ENCODE measurements around the gene STAMBPL1. TPM values are rescaled to one million over a fixed set of nuclear protein-coding genes. Genes with fewer than 3 reads are reported as not detected.

Gene STAMBPL1
- total RNA-seq, 1 experiment from 2014 or later, result 0.54 TPM

GRCh38 chr10:88919041-88919440 is 39.0 kb downstream of the STAMBPL1 start:
- intact Hi-C loops (cut with micrococcal nuclease; ENCODE audit: unreplicated experiment), result no loop called here
- no peak overlapping the region for H3K4me3 ChIP-seq (ENCODE audit: low read depth, low read length)
- no TSS peak for BruUV-seq (replicated peaks)
- no peaks in the 10 kb centered on the region for H3K27me3 Mint-ChIP-seq (ENCODE audit: insufficient read depth, unreplicated experiment)
- H3K36me3 Mint-ChIP-seq (ENCODE audit: insufficient read depth, unreplicated experiment), result no peaks in the 10 kb centered on the region
- no peaks in the 10 kb centered on the region for H3K9me3 Mint-ChIP-seq (ENCODE audit: unreplicated experiment)
- H3K4me1 Mint-ChIP-seq (ENCODE audit: low read depth, unreplicated experiment), result no peaks in the 10 kb centered on the region
- H3K27ac Mint-ChIP-seq (ENCODE audit: unreplicated experiment), result no peak overlapping the region
- H3K27me3 ChIP-seq (replicated peaks; ENCODE audit: control insufficient read depth, insufficient read depth, low read length), result no peaks in the 10 kb centered on the region
- DNase-seq, result no peak
- H3K4me3 Mint-ChIP-seq (ENCODE audit: unreplicated experiment), result no peak overlapping the region
- CTCF ChIA-PET, result no interaction called here
- no peaks in the 10 kb centered on the region for H3K36me3 ChIP-seq (ENCODE audit: control insufficient read depth, insufficient read depth, low read length)
- POLR2A ChIA-PET, result no interaction called here
- H3K9me3 ChIP-seq, result no peaks in the 10 kb centered on the region
- 0 out of 2 replicates have a peak, but pooled peaks cover 4% of the 10 kb centered on the region for H3K4me1 ChIP-seq
- TF ChIP-seq CTCF (IDR thresholded peaks at IDR 0.05; ENCODE audit: insufficient read depth in 1 of 2, low read depth in 1 of 2, low read length in 1 of 2, severe bottlenecking in 1 of 2, unreplicated experiment in 1 of 2), result no peak

GRCh38 chr10:88920198-88920597 is 40.2 kb downstream of the STAMBPL1 start:
- BruUV-seq (replicated peaks), result no TSS peak
- TF ChIP-seq CTCF (IDR thresholded peaks at IDR 0.05; ENCODE audit: insufficient read depth in 1 of 2, low read depth in 1 of 2, low read length in 1 of 2, severe bottlenecking in 1 of 2, unreplicated experiment in 1 of 2), result no peak
- Mint-ChIP-seq H3K4me1 (ENCODE audit: low read depth, unreplicated experiment) (no peaks in the 10 kb centered on the region), H3K36me3 (ENCODE audit: insufficient read depth, unreplicated experiment) (no peaks in the 10 kb centered on the region), H3K27me3 (ENCODE audit: insufficient read depth, unreplicated experiment) (no peaks in the 10 kb centered on the region), H3K4me3 (ENCODE audit: unreplicated experiment) (no peak overlapping the region), H3K27ac (ENCODE audit: unreplicated experiment) (no peak overlapping the region), H3K9me3 (ENCODE audit: unreplicated experiment) (no peaks in the 10 kb centered on the region)
- Histone ChIP-seq H3K27me3 (replicated peaks; ENCODE audit: control insufficient read depth, insufficient read depth, low read length) (no peaks in the 10 kb centered on the region), H3K36me3 (ENCODE audit: control insufficient read depth, insufficient read depth, low read length) (no peaks in the 10 kb centered on the region), H3K4me1 (0 out of 2 replicates have a peak, but pooled peaks cover 4% of the 10 kb centered on the region), H3K4me3 (ENCODE audit: low read depth, low read length) (no peak overlapping the region), H3K9me3 (no peaks in the 10 kb centered on the region)
- POLR2A ChIA-PET, result no interaction called here
- intact Hi-C loops (cut with micrococcal nuclease; ENCODE audit: unreplicated experiment), result no loop called here
- CTCF ChIA-PET, result no interaction called here
- no peak for DNase-seq

GRCh38 chr10:88920986-88921593 is 41.0 kb downstream of the STAMBPL1 start:
- DNase-seq, result no peak
- CTCF ChIA-PET, result interaction anchor here (1.3 kb wide), 1 partner anchor 12 kb away, joined by 3 read pairs; no protein-coding TSS in a partner anchor
- no peaks in the 10 kb centered on the region for H3K27me3 Mint-ChIP-seq (ENCODE audit: insufficient read depth, unreplicated experiment)
- no peak for TF ChIP-seq CTCF (IDR thresholded peaks at IDR 0.05; ENCODE audit: insufficient read depth in 1 of 2, low read depth in 1 of 2, low read length in 1 of 2, severe bottlenecking in 1 of 2, unreplicated experiment in 1 of 2)
- H3K4me3 Mint-ChIP-seq (ENCODE audit: unreplicated experiment), result no peak overlapping the region
- Histone ChIP-seq H3K4me3 (ENCODE audit: low read depth, low read length) (no peak overlapping the region), H3K36me3 (ENCODE audit: control insufficient read depth, insufficient read depth, low read length) (no peaks in the 10 kb centered on the region), H3K27me3 (replicated peaks; ENCODE audit: control insufficient read depth, insufficient read depth, low read length) (no peaks in the 10 kb centered on the region), H3K4me1 (no peaks in the 10 kb centered on the region), H3K9me3 (no peaks in the 10 kb centered on the region)
- intact Hi-C loops (cut with micrococcal nuclease; ENCODE audit: unreplicated experiment), result no loop called here
- H3K36me3 Mint-ChIP-seq (ENCODE audit: insufficient read depth, unreplicated experiment), result no peaks in the 10 kb centered on the region
- POLR2A ChIA-PET, result no interaction called here
- H3K9me3 Mint-ChIP-seq (ENCODE audit: unreplicated experiment), result no peaks in the 10 kb centered on the region
- H3K4me1 Mint-ChIP-seq (ENCODE audit: low read depth, unreplicated experiment), result no peaks in the 10 kb centered on the region
- BruUV-seq (replicated peaks), result no TSS peak
- no peak overlapping the region for H3K27ac Mint-ChIP-seq (ENCODE audit: unreplicated experiment)

All from Caco-2 (cell line).